A673 (cell line): ENCODE results near the gene NHEJ1.

ENCODE experiments used
- CTCF ChIP-seq: fragments of 300-800, 200-600 bp; sonication (generic); conservative IDR thresholded peaks from 2 replicates; pipeline ENCODE4 v1.5.1; 2017; ENCODE audit warnings: low read depth, mild to moderate bottlenecking, antibody characterized with exemption, low read length, moderate library complexity, mixed read lengths
- EZH2 ChIP-seq: fragments of 200-600 bp; sonication (generic); IDR thresholded peaks from 2 replicates; pipeline ENCODE4 v1.6.1; 2017; ENCODE audit warnings: borderline replicate concordance, low read depth, mild to moderate bottlenecking, mixed read lengths, antibody characterized with exemption, low read length; ENCODE audit not compliant: poor library complexity, severe bottlenecking

GRCh38 chr2:219072741-219073250, 87.8 kb downstream of the NHEJ1 start:
- TF ChIP-seq CTCF, result no peak
- no peak for TF ChIP-seq EZH2
